GM23248 (cell line): Measurements from ENCODE around the gene LRMDA.

Source experiments
- EZH2 ChIP-seq: fragments of 200-600 bp; sonication (generic); IDR thresholded peaks from 2 replicates; pipeline ENCODE4 v1.6.1; 2018; ENCODE audit warnings: antibody characterized with exemption, mild to moderate bottlenecking; ENCODE audit not compliant: insufficient read depth, poor library complexity, severe bottlenecking
- EZH2phosphoT487 ChIP-seq: fragments of 200-600 bp; sonication (generic); IDR thresholded peaks from 2 replicates; pipeline ENCODE4 v1.6.1; 2018; ENCODE audit warnings: antibody characterized with exemption, moderate library complexity, mild to moderate bottlenecking, low read depth; ENCODE audit not compliant: insufficient read depth

GRCh38 chr10:76577455-76577854, 1146.0 kb downstream of the LRMDA start:
- TF ChIP-seq EZH2phosphoT487 (no peak), EZH2 (no peak)
